Measurements from ENCODE around the gene CEP350. TPM values are rescaled to one million over a fixed set of nuclear protein-coding genes. Genes with fewer than 3 reads are reported as not detected.

The CEP350 gene
- total and polyA plus RNA-seq, 2 of the 13 experiments (the other 11 are each of a cell fraction or from before 2014, with no cell fraction given) = 7.6 to 35.9 TPM

- TF ChIP-seq ZHX1 (CRISPR knock-in tag; IDR thresholded peaks at IDR 0.05; ENCODE audit: low read depth) = peak; percentile 82
- TF ChIP-seq ZBTB21 (CRISPR knock-in tag; IDR thresholded peaks at IDR 0.05) = no peak
- TF ChIP-seq CC2D1A (CRISPR knock-in tag; IDR thresholded peaks at IDR 0.05) = no peak
- TF ChIP-seq RXRA (CRISPR knock-in tag; IDR thresholded peaks at IDR 0.05) = 0 out of 2 replicates have a peak, but pooled peaks have one; percentile 67
- TF ChIP-seq ZGPAT (CRISPR knock-in tag; IDR thresholded peaks at IDR 0.05) = peak; percentile 94
- no peak for TF ChIP-seq GPBP1L1 (CRISPR knock-in tag; IDR thresholded peaks at IDR 0.05)
- TF ChIP-seq TRIM24 (CRISPR knock-in tag; IDR thresholded peaks at IDR 0.05) = no peak
- peak; percentile 75; the same call in 1 of the 2 replicates for TF ChIP-seq ZNF564 (CRISPR knock-in tag; IDR thresholded peaks at IDR 0.05)
- no peak for TF ChIP-seq TCF12 (IDR thresholded peaks at IDR 0.05)
- no peak; the same call in 1 of the 2 replicates for TF ChIP-seq TCF12 (CRISPR knock-in tag; IDR thresholded peaks at IDR 0.05)
- peak; percentile 100 for TF ChIP-seq THAP7 (CRISPR knock-in tag; IDR thresholded peaks at IDR 0.05)
- TF ChIP-seq SNAPC2 (CRISPR knock-in tag; IDR thresholded peaks at IDR 0.05) = peak; percentile 68
- peak; percentile 95 for TF ChIP-seq ASH2L (IDR thresholded peaks at IDR 0.05; ENCODE audit: insufficient read length, low read depth, low read length)
- TF ChIP-seq ZNF724P (CRISPR knock-in tag; IDR thresholded peaks at IDR 0.05; ENCODE audit: borderline replicate concordance) = peak; percentile 40; the same call in 1 of the 2 replicates
- TF ChIP-seq TAF15 (IDR thresholded peaks at IDR 0.05; ENCODE audit: low read depth, low read length, poor library complexity, severe bottlenecking) = no peak
- no peak for TF ChIP-seq RCOR2 (CRISPR knock-in tag; IDR thresholded peaks at IDR 0.05)
- TF ChIP-seq ATM (IDR thresholded peaks at IDR 0.05; ENCODE audit: borderline replicate concordance) = no peak
- peak; percentile 3; the same call in 1 of the 2 replicates for TF ChIP-seq ZNF678 (CRISPR knock-in tag; IDR thresholded peaks at IDR 0.05)
- peak; percentile 84 for TF ChIP-seq RARG (CRISPR knock-in tag; IDR thresholded peaks at IDR 0.05; ENCODE audit: low read depth)
- TF ChIP-seq ZNF44 (CRISPR knock-in tag; IDR thresholded peaks at IDR 0.05) = peak; percentile 60; the same call in 1 of the 2 replicates
- no peak for TF ChIP-seq ZNF605 (CRISPR knock-in tag; IDR thresholded peaks at IDR 0.05)
- TF ChIP-seq MIER3 (CRISPR knock-in tag; IDR thresholded peaks at IDR 0.05; ENCODE audit: borderline replicate concordance) = 0 out of 2 replicates have a peak, but pooled peaks have one; percentile 61
- no peak for TF ChIP-seq RORA (CRISPR knock-in tag; IDR thresholded peaks at IDR 0.05)
- TF ChIP-seq ZNF558 (CRISPR knock-in tag; IDR thresholded peaks at IDR 0.05; ENCODE audit: borderline replicate concordance) = peak; percentile 24; the same call in 1 of the 2 replicates
- 0 out of 2 replicates have a peak, but pooled peaks have one; percentile 20 for TF ChIP-seq ZNF12 (CRISPR knock-in tag; IDR thresholded peaks at IDR 0.05)
These were observed at the start of gene CEP350 (continued) for GRCh38 chr1:179954493-179955286.
